Esophagus mucosa (tissue), 1 donor: Measurements from ENCODE around the gene TCFL5. TPM values are rescaled to one million over a fixed set of nuclear protein-coding genes. Genes with fewer than 3 reads are reported as not detected.
A peak's percentile ranks its signal among the peaks of the same experiment; 100 is the strongest.

Source experiments
- ATAC-seq: fragments of 200-7000 bp; cut with Tn5 transposase; one replicate; pipeline ENCODE4 v1.9.1; 2020
- total RNA-seq: library from RNA; stranded (reverse); gene quantifications from one replicate; pipeline ENCODE4 v1.2.4, GENCODE V29; 2023
- donor health status: DM: yes; HTN: yes; CAD: no.

Gene TCFL5
- total RNA-seq, 1 donor from 2014 or later, result 5.0 TPM

DNA sequence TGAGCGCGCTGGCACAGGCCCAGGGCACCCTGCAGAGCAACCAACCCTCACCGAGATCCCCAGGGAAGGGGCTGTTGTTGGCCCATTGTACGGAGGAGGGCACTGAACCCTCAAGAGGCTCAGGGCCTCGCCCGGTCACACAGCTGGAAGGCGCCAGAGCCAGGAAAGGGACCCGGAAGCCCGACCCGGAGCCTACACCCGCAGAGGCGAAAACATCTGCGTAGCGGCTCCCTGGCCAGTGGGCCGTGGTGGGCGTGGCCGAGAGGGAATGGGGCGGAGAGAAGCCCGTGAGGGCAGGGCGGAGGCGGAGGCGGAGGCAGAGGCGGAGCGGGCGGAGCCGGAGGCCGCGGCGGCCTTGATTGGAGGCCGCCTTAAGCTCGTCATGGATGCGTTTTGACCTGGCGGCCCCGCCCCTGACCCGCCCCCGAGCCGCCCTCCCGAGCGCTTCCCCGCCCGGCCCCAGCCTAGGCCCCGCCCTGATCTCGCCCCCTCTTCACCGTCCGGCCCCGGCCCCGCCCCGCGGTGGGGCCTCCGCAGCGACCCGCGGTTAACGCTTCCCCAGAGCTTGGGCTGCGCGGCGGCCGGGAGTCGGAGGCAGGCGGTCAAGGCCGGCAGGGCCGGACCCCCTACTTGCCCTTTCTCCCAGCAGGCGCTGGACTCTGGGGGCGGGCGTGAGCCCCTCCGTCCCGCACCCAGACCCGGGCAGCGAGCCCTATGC lies 67.5 kb downstream of the TCFL5 start:
- ATAC-seq, result peak; percentile 87

DNA sequence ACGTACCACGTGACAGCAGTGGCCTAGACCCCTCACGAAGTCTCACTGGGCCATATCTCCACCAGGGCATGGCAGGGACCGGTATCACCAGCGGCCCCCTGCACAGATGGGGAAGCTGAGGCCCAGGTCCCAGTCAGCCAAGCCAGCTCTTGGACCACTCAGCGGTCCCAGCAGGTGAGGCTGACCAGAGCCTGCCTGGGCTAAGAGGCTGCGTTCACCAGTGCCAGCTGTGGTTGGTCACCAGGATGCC lies 67.9 kb downstream of the TCFL5 start:
- no peak for ATAC-seq

DNA sequence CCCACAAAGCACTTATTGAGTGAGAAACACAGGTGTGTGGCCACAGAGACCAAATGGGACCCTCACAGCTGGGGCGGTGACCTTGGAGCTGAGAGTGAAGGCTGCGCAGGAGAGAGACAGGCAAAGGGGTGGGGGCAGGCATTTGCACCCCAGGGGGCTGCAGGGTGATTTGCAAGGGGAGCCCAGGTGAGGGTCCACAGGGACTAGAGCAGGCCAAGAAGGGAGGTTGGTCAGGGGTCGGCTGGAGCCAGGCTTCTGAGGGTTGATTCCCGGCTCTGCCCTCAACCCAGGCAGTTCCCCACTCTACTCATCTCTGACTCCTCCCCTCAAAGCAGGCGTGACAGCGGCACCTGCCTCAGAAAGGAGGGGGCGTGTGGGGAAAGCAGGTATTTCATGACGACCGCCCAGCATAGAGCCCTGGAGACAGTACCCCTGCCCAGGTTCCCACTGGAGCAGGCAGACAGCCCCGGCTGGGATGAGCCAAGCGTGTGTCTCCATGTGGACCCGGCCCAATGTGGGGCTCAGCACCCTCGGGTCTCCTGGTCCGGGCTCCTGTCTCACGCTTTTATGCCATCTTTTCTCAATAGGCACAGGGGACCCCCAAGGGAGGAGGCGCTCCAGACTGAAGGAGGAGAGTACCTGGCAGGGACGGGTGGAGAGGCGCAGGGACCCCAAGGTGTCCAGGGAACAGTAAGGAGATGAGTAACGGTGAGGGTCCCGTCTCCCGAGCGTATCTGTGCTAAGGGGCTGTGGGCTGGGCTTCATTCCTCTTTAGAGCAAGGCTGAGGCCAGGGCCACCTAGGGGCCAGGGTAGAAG lies 68.5 kb downstream of the TCFL5 start:
- ATAC-seq, result no peak

DNA sequence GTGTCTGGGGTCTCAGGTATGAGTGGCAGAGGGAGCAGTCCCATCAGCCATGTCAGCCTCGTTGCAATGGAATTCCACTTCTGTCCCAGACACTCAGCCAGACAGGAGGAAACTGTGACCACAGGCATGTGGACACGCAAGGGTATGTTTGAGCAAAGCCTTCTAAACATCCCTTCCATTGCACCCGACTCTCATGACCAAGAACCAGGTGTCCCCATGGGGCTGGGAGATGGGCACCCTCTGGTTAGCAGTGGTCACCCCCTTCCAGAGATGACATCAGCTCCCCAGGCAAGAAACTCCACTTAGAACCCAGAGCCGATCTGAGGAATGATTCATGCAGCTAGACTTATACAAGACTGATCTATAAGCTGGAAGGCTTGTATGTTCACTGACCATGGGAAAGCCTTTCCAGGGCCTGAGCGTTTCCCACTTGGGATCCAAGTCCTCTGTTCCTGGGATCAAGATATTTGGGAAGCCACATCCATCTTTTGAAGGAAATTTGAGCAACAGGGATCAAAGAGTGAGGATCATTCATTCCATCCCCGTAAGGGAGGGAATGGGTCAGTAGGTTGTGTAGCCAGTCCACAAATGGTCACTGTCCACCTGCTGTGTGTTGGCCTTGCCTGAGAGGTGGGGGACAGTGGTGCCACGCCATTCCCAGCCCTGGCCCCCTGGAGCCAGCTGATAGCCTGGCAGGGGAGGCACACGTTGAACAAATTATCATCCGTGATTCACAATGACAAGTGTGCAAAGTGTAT lies 69.3 kb downstream of the TCFL5 start:
- ATAC-seq, result no peak

DNA sequence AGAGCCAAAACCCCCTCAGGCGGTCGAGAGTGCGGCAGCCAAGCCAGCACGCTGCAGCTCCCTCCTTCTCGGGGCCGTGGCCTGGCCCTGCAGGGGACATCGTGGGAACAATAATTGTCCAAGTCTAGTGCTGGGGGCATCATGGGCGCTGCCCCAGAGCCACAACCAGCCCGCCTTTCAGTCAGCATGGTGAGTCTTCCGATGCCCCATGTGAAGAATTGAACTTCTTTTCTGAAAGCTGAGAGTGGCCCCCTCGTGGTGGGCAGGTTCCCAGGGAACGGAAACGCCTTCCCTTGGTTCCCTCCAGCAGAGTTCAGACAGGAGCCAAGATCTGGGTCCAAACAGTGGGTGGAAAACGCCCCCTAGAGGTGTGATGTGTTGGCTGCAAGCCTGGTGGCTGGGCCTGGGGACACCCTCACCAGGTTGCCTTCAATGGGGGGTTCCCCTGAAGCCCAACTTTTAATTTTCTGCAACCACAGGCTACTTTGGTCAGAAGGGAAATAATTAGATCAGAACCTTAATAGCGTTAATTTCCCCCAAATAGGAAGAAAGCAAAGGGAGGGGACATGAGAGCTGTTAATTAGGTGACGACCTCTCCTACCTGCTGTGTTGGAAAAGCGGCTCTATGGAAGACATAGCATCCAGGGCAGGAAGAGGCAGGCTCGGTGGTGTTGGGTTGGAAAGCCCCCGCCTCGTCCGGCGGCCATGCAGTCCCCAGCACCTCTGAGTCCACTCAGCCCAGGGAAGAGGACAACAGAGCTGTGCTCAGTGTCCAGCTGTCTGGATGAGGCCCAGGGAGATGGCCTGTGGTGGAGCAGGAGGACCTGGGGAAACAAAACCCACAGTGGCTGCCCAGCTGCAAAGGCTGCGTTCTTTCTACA lies 70.1 kb downstream of the TCFL5 start:
- peak; percentile 20 for ATAC-seq

Other genes with a start within 250 kb of the TCFL5 start
- gene SLCO4A1, start 219.3 kb downstream of the TCFL5 start, total RNA-seq, result 13.7 TPM
- gene NTSR1, start 153.0 kb downstream of the TCFL5 start, total RNA-seq, result not detected
- gene MRGBP, start 65.3 kb downstream of the TCFL5 start, total RNA-seq, result 5.2 TPM
- gene OGFR, start 57.0 kb downstream of the TCFL5 start, total RNA-seq, result 16.0 TPM
- gene COL9A3, start 44.8 kb downstream of the TCFL5 start, total RNA-seq, result 1.5 TPM
- 26.2 TPM for gene DIDO1, start 64.7 kb upstream of the TCFL5 start, total RNA-seq
- gene GID8, start 76.3 kb upstream of the TCFL5 start, total RNA-seq, result 42.7 TPM
- gene SLC17A9, start 90.9 kb upstream of the TCFL5 start, total RNA-seq, result 0.76 TPM
- not detected for gene BHLHE23, start 145.1 kb upstream of the TCFL5 start, total RNA-seq